ENCODE results near the gene TPP2. TPM values are rescaled to one million over a fixed set of nuclear protein-coding genes. Genes with fewer than 3 reads are reported as not detected.

TPP2 gene
- polyA plus RNA-seq, 1 donor: 38.7 TPM

DNA sequence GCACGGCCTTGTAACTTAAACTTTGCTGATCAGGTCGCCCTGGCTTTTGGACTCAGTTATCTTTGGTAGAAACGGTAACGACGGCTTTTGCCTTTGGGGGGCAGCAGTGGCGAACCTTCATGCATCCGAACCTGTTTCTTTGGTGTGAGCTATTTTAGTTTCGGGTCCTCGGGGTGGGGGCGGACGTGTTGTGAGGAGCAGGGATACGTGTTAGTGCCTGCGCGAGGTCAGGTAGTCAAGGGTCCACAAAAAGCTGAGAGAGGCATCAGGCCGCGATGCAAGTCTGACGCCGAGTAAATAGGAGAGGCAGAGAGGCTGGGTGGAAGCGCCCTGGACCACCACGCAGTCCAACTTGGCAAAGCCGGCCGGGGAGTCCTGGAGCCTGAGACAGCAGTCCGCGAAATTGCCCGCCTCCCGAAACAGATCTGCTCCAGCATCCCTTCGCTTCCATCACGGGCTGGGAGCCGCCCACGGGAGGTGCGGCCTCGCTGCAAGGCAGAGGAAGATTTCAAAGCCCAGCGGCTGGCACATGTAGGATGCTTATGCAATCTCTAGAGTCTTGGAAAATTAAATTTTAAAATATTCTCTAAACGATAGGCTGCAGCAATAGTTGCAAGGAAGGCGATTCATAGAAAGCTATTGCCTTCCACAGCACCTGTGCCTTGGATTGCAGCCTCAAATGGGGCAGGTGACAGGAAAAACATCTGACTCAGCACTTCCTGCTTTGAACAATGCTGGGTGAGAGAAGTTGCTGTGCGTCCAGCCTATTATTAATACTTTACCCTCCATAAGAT is 4.6 kb upstream of the TPP2 start:
- no peaks in the 10 kb centered on the region for H3K36me3 ChIP-seq (ENCODE audit: control insufficient read depth, insufficient read depth, low read length)
- peak; percentile 47 to 65 for DNase-seq
- peak overlapping the region; percentile 75 for H3K4me3 ChIP-seq (ENCODE audit: low read length)
- no peaks in the 10 kb centered on the region for H3K27me3 ChIP-seq (ENCODE audit: control insufficient read depth, insufficient read depth, low read length)
- 0% methylated on average over 1 of the region's 36 CpGs for WGBS (ENCODE audit: insufficient coverage, low lambda C conversion rate)
- H3K4me1 ChIP-seq (ENCODE audit: control insufficient read depth, insufficient read depth, low read length): peaks cover 6% of the 10 kb centered on the region
- peak overlapping the region; percentile 34 for H3K27ac ChIP-seq (ENCODE audit: low read length)
- no peaks in the 10 kb centered on the region for H3K9me3 ChIP-seq (ENCODE audit: control insufficient read depth, low read depth, low read length)

GRCh38 chr13:102593466-102593865 is 3.3 kb upstream of the TPP2 start:
- H3K4me1 ChIP-seq (ENCODE audit: control insufficient read depth, insufficient read depth, low read length): peaks cover 9% of the 10 kb centered on the region
- no peak for DNase-seq
- no peak overlapping the region for H3K27ac ChIP-seq (ENCODE audit: low read length)
- no peaks in the 10 kb centered on the region for H3K27me3 ChIP-seq (ENCODE audit: control insufficient read depth, insufficient read depth, low read length)
- no peaks in the 10 kb centered on the region for H3K36me3 ChIP-seq (ENCODE audit: control insufficient read depth, insufficient read depth, low read length)
- no peak overlapping the region for H3K4me3 ChIP-seq (ENCODE audit: low read length)
- WGBS (ENCODE audit: insufficient coverage, low lambda C conversion rate): 90% methylated on average over 3 of the region's 3 CpGs
- no peaks in the 10 kb centered on the region for H3K9me3 ChIP-seq (ENCODE audit: control insufficient read depth, low read depth, low read length)

DNA sequence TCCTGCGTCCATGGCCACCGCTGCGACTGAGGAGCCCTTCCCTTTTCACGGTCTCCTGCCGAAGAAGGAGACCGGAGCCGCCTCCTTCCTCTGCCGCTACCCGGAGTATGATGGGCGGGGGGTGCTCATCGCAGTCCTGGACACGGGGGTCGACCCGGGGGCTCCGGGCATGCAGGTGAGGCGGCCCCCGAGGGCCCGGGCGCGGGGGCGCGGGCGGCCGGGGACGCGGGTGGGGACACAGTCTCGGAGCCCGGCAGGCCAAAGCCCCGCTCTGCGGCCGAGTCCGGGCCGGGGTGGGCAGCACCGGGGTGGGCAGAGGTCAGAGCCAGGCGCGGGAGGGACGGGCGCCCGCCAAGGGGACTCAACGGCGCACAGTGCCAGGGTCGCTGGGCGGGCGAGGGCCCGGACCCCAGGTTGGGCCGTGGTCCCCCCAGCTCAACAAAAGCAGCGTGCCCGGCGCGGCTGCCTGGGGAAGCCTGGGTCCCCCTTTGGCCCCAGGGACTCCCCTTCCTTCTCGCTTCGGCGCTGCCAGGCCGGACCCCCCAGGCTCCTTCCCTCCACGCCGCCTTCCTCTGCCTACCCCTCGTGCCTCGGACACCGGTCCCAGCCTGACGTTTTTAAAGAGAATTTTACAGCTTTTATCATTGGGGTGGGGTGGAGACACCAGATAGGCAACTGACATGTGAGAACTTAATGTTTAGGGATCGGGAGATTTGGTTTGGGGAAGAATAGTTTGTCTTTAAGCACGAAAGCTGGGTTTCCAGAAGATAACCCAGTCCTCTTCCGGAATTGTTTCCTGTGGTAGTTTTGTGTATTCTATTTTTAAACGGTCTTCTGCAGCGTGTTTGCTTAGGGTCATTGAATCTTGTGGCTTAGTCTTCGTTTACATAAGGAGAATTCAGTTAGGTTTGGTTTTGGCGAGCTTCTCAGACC is 509 bp downstream of the TPP2 start:
- Histone ChIP-seq H3K9me3 (ENCODE audit: control insufficient read depth, low read depth, low read length) (no peaks in the 10 kb centered on the region), H3K4me1 (ENCODE audit: control insufficient read depth, insufficient read depth, low read length) (peaks cover 9% of the 10 kb centered on the region), H3K4me3 (ENCODE audit: low read length) (peak overlapping the region; percentile 94), H3K27me3 (ENCODE audit: control insufficient read depth, insufficient read depth, low read length) (no peaks in the 10 kb centered on the region), H3K36me3 (ENCODE audit: control insufficient read depth, insufficient read depth, low read length) (no peaks in the 10 kb centered on the region), H3K27ac (ENCODE audit: low read length) (peak overlapping the region; percentile 99)
- peak in 1 of 2 donors; percentile 43 for DNase-seq
- WGBS (ENCODE audit: insufficient coverage, low lambda C conversion rate): 0% methylated on average over 4 of the region's 67 CpGs

GRCh38 chr13:102598061-102598460 is 1.3 kb downstream of the TPP2 start:
- 7% methylated on average over 3 of the region's 6 CpGs for WGBS (ENCODE audit: insufficient coverage, low lambda C conversion rate)

GRCh38 chr13:102599426-102600012 is 2.7 kb downstream of the TPP2 start:
- no peak for DNase-seq
- H3K4me1 ChIP-seq (ENCODE audit: control insufficient read depth, insufficient read depth, low read length): peaks cover 5% of the 10 kb centered on the region
- 100% methylated on average over 2 of the region's 3 CpGs for WGBS (ENCODE audit: insufficient coverage, low lambda C conversion rate)

More at GRCh38 chr13:102598061-102598460, 1.3 kb downstream of the TPP2 start:
- H3K4me3 ChIP-seq (ENCODE audit: low read length): peak overlapping the region; percentile 94
- H3K27ac ChIP-seq (ENCODE audit: low read length): no peak overlapping the region
- H3K9me3 ChIP-seq (ENCODE audit: control insufficient read depth, low read depth, low read length): no peaks in the 10 kb centered on the region
- H3K4me1 ChIP-seq (ENCODE audit: control insufficient read depth, insufficient read depth, low read length): peaks cover 5% of the 10 kb centered on the region
- no peaks in the 10 kb centered on the region for H3K27me3 ChIP-seq (ENCODE audit: control insufficient read depth, insufficient read depth, low read length)
- peak in 1 of 2 donors; percentile 7 for DNase-seq
- H3K36me3 ChIP-seq (ENCODE audit: control insufficient read depth, insufficient read depth, low read length): no peaks in the 10 kb centered on the region

DNA sequence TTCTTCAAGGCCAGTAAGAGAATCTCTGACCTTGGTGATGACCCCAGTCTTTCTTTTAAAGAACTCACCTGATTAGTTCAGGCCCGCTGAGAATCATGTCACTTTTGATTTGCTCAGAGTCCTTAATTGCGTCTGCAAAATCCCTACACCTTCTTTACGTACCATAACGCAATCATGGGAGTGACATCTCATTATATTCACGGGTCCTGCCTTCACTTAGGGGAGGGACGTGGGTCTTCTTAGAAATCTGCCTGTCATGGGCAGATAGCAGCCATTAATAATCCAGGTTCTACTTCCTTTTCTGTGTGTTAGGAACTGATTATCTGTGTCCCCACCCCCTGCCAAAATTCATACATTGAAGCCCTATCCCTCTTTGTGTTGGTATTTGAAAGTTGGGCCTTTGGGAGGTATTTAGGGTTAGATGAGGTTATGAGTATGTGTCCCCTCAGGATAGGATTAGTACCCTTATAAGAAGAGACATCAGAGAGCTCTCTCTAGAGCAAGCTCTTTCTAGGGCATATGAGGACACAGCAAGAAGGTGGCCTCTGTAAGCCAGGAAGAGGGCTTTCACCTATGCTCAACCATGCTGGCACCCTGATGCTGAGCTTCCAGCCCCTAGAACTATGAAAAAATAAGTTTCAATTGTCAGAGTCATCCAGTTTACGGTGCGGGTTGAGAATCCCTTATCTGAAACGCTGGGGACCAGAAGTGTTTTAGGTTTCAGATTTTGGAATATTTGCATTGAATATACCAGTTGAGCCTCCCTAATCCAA is 9.9 kb downstream of the TPP2 start:
- Histone ChIP-seq H3K4me3 (ENCODE audit: low read length) (no peak overlapping the region), H3K4me1 (ENCODE audit: control insufficient read depth, insufficient read depth, low read length) (no peaks in the 10 kb centered on the region), H3K36me3 (ENCODE audit: control insufficient read depth, insufficient read depth, low read length) (peaks cover 44% of the 10 kb centered on the region), H3K27ac (ENCODE audit: low read length) (no peak overlapping the region), H3K9me3 (ENCODE audit: control insufficient read depth, low read depth, low read length) (no peaks in the 10 kb centered on the region), H3K27me3 (ENCODE audit: control insufficient read depth, insufficient read depth, low read length) (no peaks in the 10 kb centered on the region)
- DNase-seq: no peak
- no CpG with 5 or more reads among the region's 9 CpGs for WGBS (ENCODE audit: insufficient coverage, low lambda C conversion rate)

More at GRCh38 chr13:102599426-102600012, 2.7 kb downstream of the TPP2 start:
- no peaks in the 10 kb centered on the region for H3K9me3 ChIP-seq (ENCODE audit: control insufficient read depth, low read depth, low read length)
- H3K4me3 ChIP-seq (ENCODE audit: low read length): no peak overlapping the region
- no peaks in the 10 kb centered on the region for H3K36me3 ChIP-seq (ENCODE audit: control insufficient read depth, insufficient read depth, low read length)
- H3K27me3 ChIP-seq (ENCODE audit: control insufficient read depth, insufficient read depth, low read length): no peaks in the 10 kb centered on the region
- no peak overlapping the region for H3K27ac ChIP-seq (ENCODE audit: low read length)

- no peak overlapping the region for H3K4me3 ChIP-seq (ENCODE audit: low read length)
- no peak overlapping the region for H3K27ac ChIP-seq (ENCODE audit: low read length)
- DNase-seq: no peak
- H3K27me3 ChIP-seq (ENCODE audit: control insufficient read depth, insufficient read depth, low read length): no peaks in the 10 kb centered on the region
- no peaks in the 10 kb centered on the region for H3K4me1 ChIP-seq (ENCODE audit: control insufficient read depth, insufficient read depth, low read length)
- peaks cover 45% of the 10 kb centered on the region for H3K36me3 ChIP-seq (ENCODE audit: control insufficient read depth, insufficient read depth, low read length)
- H3K9me3 ChIP-seq (ENCODE audit: control insufficient read depth, low read depth, low read length): no peaks in the 10 kb centered on the region
- WGBS (ENCODE audit: insufficient coverage, low lambda C conversion rate): no CpG with 5 or more reads among the region's 2 CpGs
Observed at GRCh38 chr13:102608974-102609373, 12.2 kb downstream of the TPP2 start.

- peaks cover 45% of the 10 kb centered on the region for H3K36me3 ChIP-seq (ENCODE audit: control insufficient read depth, insufficient read depth, low read length)
- 93% methylated on average over 3 of the region's 4 CpGs for WGBS (ENCODE audit: insufficient coverage, low lambda C conversion rate)
Observed at GRCh38 chr13:102609696-102610095, 12.9 kb downstream of the TPP2 start.

DNA sequence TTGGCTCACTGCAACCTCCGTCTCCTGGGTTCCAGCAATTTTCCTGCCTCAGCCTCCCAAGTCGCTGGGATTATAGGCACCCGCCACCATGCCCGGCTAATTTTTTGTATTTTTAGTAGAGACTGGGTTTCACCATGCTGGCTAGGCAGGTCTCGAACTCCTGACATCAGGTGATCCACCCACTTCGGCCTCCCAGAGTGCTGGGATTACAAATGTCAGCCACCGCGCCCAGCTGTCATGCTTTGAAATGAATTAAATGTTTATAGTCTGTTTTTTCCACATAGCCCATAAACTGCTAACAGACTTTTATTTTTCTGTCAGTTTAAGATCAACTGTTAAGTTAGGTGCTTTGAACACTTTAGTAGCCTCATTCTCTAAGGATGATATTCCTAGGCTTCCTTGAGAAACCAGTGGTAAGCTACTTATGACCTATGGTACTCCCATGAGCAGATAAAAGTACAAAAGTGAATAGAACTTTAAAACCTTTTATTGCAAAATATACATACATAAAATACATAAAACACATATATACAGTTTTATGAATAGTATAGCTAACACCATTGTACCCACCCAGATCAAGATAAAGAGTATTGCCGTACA is 13.6 kb downstream of the TPP2 start:
- no peak for DNase-seq
- Histone ChIP-seq H3K4me1 (ENCODE audit: control insufficient read depth, insufficient read depth, low read length) (no peaks in the 10 kb centered on the region), H3K27ac (ENCODE audit: low read length) (no peak overlapping the region), H3K27me3 (ENCODE audit: control insufficient read depth, insufficient read depth, low read length) (no peaks in the 10 kb centered on the region), H3K9me3 (ENCODE audit: control insufficient read depth, low read depth, low read length) (no peaks in the 10 kb centered on the region), H3K36me3 (ENCODE audit: control insufficient read depth, insufficient read depth, low read length) (peaks cover 43% of the 10 kb centered on the region), H3K4me3 (ENCODE audit: low read length) (no peak overlapping the region)
- 100% methylated on average over 1 of the region's 9 CpGs for WGBS (ENCODE audit: insufficient coverage, low lambda C conversion rate)

More at GRCh38 chr13:102609696-102610095, 12.9 kb downstream of the TPP2 start:
- H3K4me1 ChIP-seq (ENCODE audit: control insufficient read depth, insufficient read depth, low read length): no peaks in the 10 kb centered on the region
- DNase-seq: no peak
- no peak overlapping the region for H3K27ac ChIP-seq (ENCODE audit: low read length)
- no peaks in the 10 kb centered on the region for H3K9me3 ChIP-seq (ENCODE audit: control insufficient read depth, low read depth, low read length)
- H3K27me3 ChIP-seq (ENCODE audit: control insufficient read depth, insufficient read depth, low read length): no peaks in the 10 kb centered on the region
- no peak overlapping the region for H3K4me3 ChIP-seq (ENCODE audit: low read length)
